ENCODE data around the gene TMEM200B.

The TMEM200B gene

DNA sequence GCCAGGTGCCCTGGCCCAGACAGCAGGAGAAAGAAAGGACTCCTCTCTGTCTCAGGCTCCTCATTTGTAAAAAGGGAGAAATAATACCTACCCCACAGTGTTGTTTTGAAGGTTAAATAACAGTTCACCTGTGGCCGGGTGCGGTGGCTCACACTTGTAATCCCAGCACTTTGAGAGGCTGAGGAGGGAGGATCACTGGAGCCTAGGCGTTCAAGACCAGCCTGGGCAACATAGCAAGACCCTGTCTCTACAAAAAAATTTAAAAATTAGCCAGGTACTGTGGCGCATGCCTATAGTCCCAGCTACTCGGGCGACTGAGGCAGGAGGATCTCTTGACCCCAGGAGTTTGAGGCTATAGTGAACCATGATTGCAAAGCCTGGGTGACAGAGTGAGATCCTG lies 2.5 kb upstream of the TMEM200B start:
- ChIA-PET POLR2A (no interaction called here), CTCF (no interaction called here)
- TF ChIP-seq, protein P1, sequence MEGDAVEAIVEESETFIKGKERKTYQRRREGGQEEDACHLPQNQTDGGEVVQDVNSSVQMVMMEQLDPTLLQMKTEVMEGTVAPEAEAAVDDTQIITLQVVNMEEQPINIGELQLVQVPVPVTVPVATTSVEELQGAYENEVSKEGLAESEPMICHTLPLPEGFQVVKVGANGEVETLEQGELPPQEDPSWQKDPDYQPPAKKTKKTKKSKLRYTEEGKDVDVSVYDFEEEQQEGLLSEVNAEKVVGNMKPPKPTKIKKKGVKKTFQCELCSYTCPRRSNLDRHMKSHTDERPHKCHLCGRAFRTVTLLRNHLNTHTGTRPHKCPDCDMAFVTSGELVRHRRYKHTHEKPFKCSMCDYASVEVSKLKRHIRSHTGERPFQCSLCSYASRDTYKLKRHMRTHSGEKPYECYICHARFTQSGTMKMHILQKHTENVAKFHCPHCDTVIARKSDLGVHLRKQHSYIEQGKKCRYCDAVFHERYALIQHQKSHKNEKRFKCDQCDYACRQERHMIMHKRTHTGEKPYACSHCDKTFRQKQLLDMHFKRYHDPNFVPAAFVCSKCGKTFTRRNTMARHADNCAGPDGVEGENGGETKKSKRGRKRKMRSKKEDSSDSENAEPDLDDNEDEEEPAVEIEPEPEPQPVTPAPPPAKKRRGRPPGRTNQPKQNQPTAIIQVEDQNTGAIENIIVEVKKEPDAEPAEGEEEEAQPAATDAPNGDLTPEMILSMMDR (IDR thresholded peaks at IDR 0.05; ENCODE audit: control extremely low read depth, extremely low read depth, low read depth, missing control alignments), result no peak
- no peak for DNase-seq (ENCODE audit: extremely low spot score)

DNA sequence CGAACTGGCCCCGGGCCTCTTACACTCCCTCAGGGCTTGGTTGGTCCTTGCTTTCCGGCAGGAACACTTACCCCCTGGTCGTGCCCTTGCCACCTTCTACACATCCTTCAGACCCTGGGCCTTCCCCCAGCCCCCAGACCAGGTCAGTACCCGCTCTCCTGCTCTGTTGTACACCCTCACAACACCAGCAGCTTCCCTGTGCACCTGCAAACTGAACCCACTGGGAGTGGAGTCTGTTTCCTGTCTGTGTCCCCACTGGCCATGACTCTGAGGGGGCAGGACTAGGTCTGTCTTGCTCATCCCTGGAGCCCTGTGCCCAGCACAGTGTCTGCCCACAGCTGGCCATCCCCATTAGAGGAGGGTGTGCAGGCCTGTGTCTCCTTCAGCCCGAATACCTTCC lies 2.1 kb upstream of the TMEM200B start:
- POLR2A ChIA-PET, result no interaction called here
- no peak for DNase-seq (ENCODE audit: extremely low spot score)

DNA sequence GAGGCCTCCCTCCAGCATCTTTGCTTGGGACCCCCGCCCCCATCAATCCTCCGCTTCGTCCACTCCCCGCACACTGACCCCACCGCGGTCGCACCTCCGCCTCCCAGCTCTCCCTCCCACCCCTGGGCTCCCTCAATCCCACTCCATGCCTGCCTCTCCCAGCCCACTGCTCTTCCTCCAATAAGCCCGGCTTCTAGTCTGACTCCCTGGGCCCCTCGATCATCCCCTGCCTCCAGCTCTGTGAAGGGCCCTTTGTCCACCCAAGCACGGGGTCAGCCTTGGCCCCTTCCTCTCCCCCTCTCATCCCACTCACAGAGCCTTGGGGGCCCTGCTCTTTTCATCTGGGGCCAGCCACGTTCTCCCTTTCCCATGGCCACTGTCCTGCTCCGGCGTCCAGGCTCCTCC lies 1.5 kb upstream of the TMEM200B start:
- TF ChIP-seq, protein P1 (IDR thresholded peaks at IDR 0.05; ENCODE audit: control extremely low read depth, extremely low read depth, low read depth, missing control alignments), result no peak
- no peak for DNase-seq (ENCODE audit: extremely low spot score)
- POLR2A ChIA-PET, result no interaction called here
- CTCF ChIA-PET, result interaction anchor here (1.4 to 2.0 kb wide), 4 partner anchors 56 to 243 kb away, joined by 3 to 7 read pairs (median 5); partner anchors contain the start of gene SRSF4

More for the DNA sequence above, 2.1 kb upstream of the TMEM200B start:
- TF ChIP-seq, protein P1 (IDR thresholded peaks at IDR 0.05; ENCODE audit: control extremely low read depth, extremely low read depth, low read depth, missing control alignments), result no peak
- CTCF ChIA-PET, result no interaction called here

DNA sequence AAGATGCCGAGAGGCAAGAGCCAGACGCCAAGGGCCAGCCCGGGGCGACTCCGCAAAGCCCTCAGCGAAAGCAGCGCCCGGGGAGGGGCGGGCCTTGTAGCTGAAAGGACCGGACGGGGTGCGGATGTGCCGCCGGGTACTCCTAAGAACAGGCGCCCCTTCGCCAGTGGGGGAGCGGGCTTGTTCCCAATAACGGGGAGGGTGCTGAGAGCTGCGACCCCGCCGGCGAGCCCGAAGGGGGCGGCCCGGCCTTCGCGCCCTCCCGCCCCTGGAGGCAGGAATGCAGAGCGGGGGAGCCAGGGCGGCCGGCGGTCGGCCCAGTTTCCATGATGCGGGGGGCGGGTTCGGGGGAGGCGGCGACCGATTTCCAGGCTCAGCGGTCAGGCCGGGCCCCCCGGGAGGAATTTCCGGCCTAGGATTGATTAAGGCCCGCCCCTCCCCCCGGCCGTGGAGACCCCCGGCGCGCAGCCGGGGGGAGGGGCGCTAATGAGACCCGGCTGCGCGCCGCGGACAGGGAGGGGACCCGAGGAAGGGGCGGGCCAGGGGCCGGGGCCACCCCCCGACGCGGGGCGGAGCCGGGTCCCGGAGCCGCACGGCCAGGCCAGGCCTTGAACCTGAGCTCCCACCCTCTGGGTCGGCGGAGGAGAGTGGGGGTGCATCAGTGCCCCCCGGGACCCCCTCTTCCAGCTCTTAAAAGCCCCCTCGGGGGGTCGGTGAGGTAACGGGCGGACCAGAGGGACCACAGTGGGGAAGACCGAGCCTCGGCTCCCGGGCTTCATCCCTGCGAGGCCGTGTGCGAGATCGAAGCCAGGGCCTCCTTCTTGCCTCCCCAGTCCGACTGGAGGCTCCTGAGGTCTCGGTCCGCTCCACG lies 898 bp upstream of the TMEM200B start:
- TF ChIP-seq, protein P1 (IDR thresholded peaks at IDR 0.05; ENCODE audit: control extremely low read depth, extremely low read depth, low read depth, missing control alignments), result no peak
- ChIA-PET POLR2A (no interaction called here), CTCF (interaction anchor here (1.0 to 2.0 kb wide), 6 partner anchors 12 to 247 kb away, joined by 3 to 7 read pairs (median 4); partner anchors contain the start of gene SRSF4)
- DNase-seq (ENCODE audit: extremely low spot score), result peak; percentile 84

DNA sequence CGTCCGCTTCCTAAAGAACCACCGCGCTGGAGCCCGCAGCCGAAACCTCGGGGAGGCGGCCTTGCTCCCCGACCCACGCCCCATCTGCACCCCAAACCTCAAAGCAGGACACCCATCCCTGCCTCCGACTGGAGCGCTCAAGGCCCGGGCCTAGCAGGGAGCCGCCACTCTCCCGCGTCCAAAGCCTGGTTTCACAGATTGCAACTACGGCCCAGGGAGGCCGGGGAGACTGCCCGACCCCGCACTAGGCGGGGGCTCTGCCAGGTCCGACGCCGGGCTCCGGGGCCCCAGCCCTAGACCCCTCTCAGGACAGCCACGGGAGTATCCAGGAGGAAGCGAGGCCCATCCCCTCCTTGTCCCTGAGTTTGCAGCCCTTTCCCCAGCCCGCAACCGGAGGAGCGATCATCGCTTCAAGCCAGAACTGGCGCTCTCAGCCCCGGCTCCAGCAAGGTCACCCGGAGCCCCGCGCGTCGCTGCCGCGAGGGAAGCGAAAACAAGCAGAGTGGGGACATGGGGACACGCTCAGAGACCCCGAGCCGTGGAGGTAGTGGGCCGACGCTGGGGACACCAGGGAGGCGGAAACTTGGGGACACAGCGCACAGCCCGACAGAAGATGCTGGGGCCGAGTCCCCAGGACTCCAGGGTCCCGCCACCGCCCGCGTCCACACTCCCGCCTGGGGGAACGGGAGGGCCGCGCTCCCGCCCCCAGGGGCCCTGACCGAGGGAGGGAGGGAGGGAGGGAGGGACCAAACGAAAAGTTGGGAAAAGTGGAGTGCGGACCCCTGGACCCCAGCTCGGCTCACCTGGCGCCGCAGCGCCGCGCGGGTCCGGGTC lies 433 bp downstream of the TMEM200B start:
- TF ChIP-seq, protein P1 (IDR thresholded peaks at IDR 0.05; ENCODE audit: control extremely low read depth, extremely low read depth, low read depth, missing control alignments), result no peak
- ChIA-PET CTCF (interaction anchor here (1.4 to 2.0 kb wide), 4 partner anchors 79 to 246 kb away, joined by 4 to 7 read pairs (median 6); no protein-coding TSS in a partner anchor), POLR2A (no interaction called here)
- DNase-seq (ENCODE audit: extremely low spot score), result no peak

DNA sequence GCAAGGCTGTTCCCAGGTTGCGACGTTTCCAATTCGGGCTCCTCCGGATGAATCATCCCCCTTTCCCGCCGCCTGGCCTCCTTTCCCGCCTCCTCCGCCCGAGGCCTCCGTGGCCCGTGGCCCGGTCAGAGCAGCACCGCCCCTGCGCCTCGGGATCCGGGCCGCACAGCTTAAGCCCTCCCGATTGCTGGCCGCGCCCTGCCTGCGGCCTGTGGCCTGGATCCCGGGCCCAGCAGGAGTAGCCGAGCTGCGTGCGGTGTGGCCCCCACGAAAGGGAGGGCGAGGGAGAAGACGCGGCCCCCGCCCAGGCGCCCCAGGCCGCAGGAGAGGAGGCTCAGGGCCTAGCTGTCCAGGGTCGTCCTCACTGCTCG lies 1.0 kb downstream of the TMEM200B start:
- CTCF ChIA-PET, result interaction anchor here (1.1 to 2.4 kb wide), 2 partner anchors 20 to 241 kb away, joined by 3 to 7 read pairs; no protein-coding TSS in a partner anchor
- TF ChIP-seq, protein P1 (IDR thresholded peaks at IDR 0.05; ENCODE audit: control extremely low read depth, extremely low read depth, low read depth, missing control alignments), result no peak
- POLR2A ChIA-PET, result no interaction called here
- DNase-seq (ENCODE audit: extremely low spot score), result no peak
